ENCODE measurements around the gene PHF20. TPM values are rescaled to one million over a fixed set of nuclear protein-coding genes. Genes with fewer than 3 reads are reported as not detected.
A peak's percentile ranks its signal among the peaks of the same experiment; 100 is the strongest.

Gene PHF20
- polyA plus RNA-seq, 1 donor (not counting 4 experiments of a cell fraction or from before 2014, with no cell fraction given), result 31.9 TPM

- TF ChIP-seq CTCF (optimal IDR thresholded peaks at IDR 0.05 in 1 of 3, IDR thresholded peaks at IDR 0.05 in 1 of 3, conservative IDR thresholded peaks at IDR 0.05 in 1 of 3; ENCODE audit: extremely low read depth in 1 of 3, insufficient read depth in 2 of 3, low read length in 3 of 3), result no peak
- TF ChIP-seq EZH2 (IDR thresholded peaks at IDR 0.05; ENCODE audit: low read length), result no peak
- no peak overlapping the region for H3K9ac ChIP-seq (ENCODE audit: control insufficient read depth, extremely low read depth, insufficient read depth, low read length)
- H3K9me1 ChIP-seq (ENCODE audit: control insufficient read depth, extremely low read depth, insufficient read depth, low read length), result no peaks in the 10 kb centered on the region
- H3K4me3 ChIP-seq (ENCODE audit: control insufficient read depth in 2 of 3, extremely low read depth in 1 of 3, insufficient read depth in 2 of 3, low read depth in 1 of 3, low read length in 3 of 3), result no peak overlapping the region
- no peak for FAIRE-seq
- no peaks in the 10 kb centered on the region for H4K20me1 ChIP-seq (ENCODE audit: control insufficient read depth, extremely low read depth, insufficient read depth, low read length)
- no peaks in the 10 kb centered on the region for H3K27me3 ChIP-seq (ENCODE audit: control insufficient read depth, extremely low read depth, insufficient read depth, low read length)
- H3K4me2 ChIP-seq (ENCODE audit: control insufficient read depth, extremely low read depth, insufficient read depth, low read depth, low read length), result no peak overlapping the region
- peaks cover 0 to 3% of the 10 kb centered on the region in 2 experiments for H3K36me3 ChIP-seq (ENCODE audit: control insufficient read depth in 2 of 2, extremely low read depth in 1 of 2, insufficient read depth in 2 of 2, low read length in 2 of 2)
- H3K4me1 ChIP-seq (ENCODE audit: control insufficient read depth, extremely low read depth, insufficient read depth, low read length), result peaks cover 25% of the 10 kb centered on the region
- no peak for DNase-seq (ENCODE audit: low read depth, low spot score)
- H3K27ac ChIP-seq (ENCODE audit: control insufficient read depth, insufficient read depth, low read length), result no peak overlapping the region
- H3K79me2 ChIP-seq (ENCODE audit: control insufficient read depth, insufficient read depth, low read length), result no peaks in the 10 kb centered on the region
- no peak overlapping the region for H2AFZ ChIP-seq (ENCODE audit: control insufficient read depth, low read length)
- dilution Hi-C loops (cut with MboI; ENCODE audit: extremely low pct_ligation_motif_present, low sequenced_read_pairs), result no loop called here
- H3K9me3 ChIP-seq (ENCODE audit: control insufficient read depth, low read depth, low read length), result no peaks in the 10 kb centered on the region
Measured at GRCh38 chr20:35866418-35867202, 94.8 kb downstream of the PHF20 start.

GRCh38 chr20:35870541-35871258 lies 98.9 kb downstream of the PHF20 start:
- H3K27ac ChIP-seq (ENCODE audit: control insufficient read depth, insufficient read depth, low read length), result peak overlapping the region; percentile 78
- TF ChIP-seq EZH2 (IDR thresholded peaks at IDR 0.05; ENCODE audit: low read length), result no peak
- no peak for TF ChIP-seq CTCF (optimal IDR thresholded peaks at IDR 0.05 in 1 of 3, IDR thresholded peaks at IDR 0.05 in 1 of 3, conservative IDR thresholded peaks at IDR 0.05 in 1 of 3; ENCODE audit: extremely low read depth in 1 of 3, insufficient read depth in 2 of 3, low read length in 3 of 3)
- dilution Hi-C loops (cut with MboI; ENCODE audit: extremely low pct_ligation_motif_present, low sequenced_read_pairs), result no loop called here
- peaks cover 52% of the 10 kb centered on the region for H3K4me1 ChIP-seq (ENCODE audit: control insufficient read depth, extremely low read depth, insufficient read depth, low read length)
- H4K20me1 ChIP-seq (ENCODE audit: control insufficient read depth, extremely low read depth, insufficient read depth, low read length), result no peaks in the 10 kb centered on the region
- H3K4me3 ChIP-seq (ENCODE audit: control insufficient read depth in 2 of 3, extremely low read depth in 1 of 3, insufficient read depth in 2 of 3, low read depth in 1 of 3, low read length in 3 of 3), result peak overlapping the region in 2 of 3 experiments; percentile 50 to 64
- peaks cover 3% of the 10 kb centered on the region for H3K79me2 ChIP-seq (ENCODE audit: control insufficient read depth, insufficient read depth, low read length)
- FAIRE-seq (peak; percentile 70), DNase-seq (ENCODE audit: low read depth, low spot score) (no peak)
- H3K36me3 ChIP-seq (ENCODE audit: control insufficient read depth in 2 of 2, extremely low read depth in 1 of 2, insufficient read depth in 2 of 2, low read length in 2 of 2), result peaks cover 0 to 3% of the 10 kb centered on the region in 2 experiments
- H3K27me3 ChIP-seq (ENCODE audit: control insufficient read depth, extremely low read depth, insufficient read depth, low read length), result no peaks in the 10 kb centered on the region
- peak overlapping the region; percentile 75 for H3K9ac ChIP-seq (ENCODE audit: control insufficient read depth, extremely low read depth, insufficient read depth, low read length)
- peak overlapping the region; percentile 31 for H2AFZ ChIP-seq (ENCODE audit: control insufficient read depth, low read length)
- peak overlapping the region; percentile 92 for H3K4me2 ChIP-seq (ENCODE audit: control insufficient read depth, extremely low read depth, insufficient read depth, low read depth, low read length)
- no peaks in the 10 kb centered on the region for H3K9me1 ChIP-seq (ENCODE audit: control insufficient read depth, extremely low read depth, insufficient read depth, low read length)
- no peaks in the 10 kb centered on the region for H3K9me3 ChIP-seq (ENCODE audit: control insufficient read depth, low read depth, low read length)
